Activated CD4-positive, CD25-positive, alpha-beta regulatory T cell treated with anti-CD3 and anti-CD28 coated beads, Interleukin-2, amount 50 U/mL, for 24 hours (primary cell): ENCODE results near the gene AKAP13.

Experiments
- ATAC-seq, 2 donors: fragments of 150-1000 bp; cut with Tn5 transposase; one replicate each; pipeline ENCODE4 v1.10.0; 2021; ENCODE audit warnings: mild to moderate bottlenecking in 1 of 2, moderate library complexity in 1 of 2

The AKAP13 gene

GRCh38 chr15:85604194-85604593, 223.8 kb downstream of the AKAP13 start:
- peak; percentile 53 to 61 for ATAC-seq

- ATAC-seq: no peak
These were observed 226.3 kb downstream of the AKAP13 start for GRCh38 chr15:85606738-85607137.

GRCh38 chr15:85607141-85607806, 226.9 kb downstream of the AKAP13 start:
- ATAC-seq: peak; percentile 67 to 74

GRCh38 chr15:85607842-85608241, 227.4 kb downstream of the AKAP13 start:
- no peak for ATAC-seq

GRCh38 chr15:85609492-85609891, 229.1 kb downstream of the AKAP13 start:
- no peak for ATAC-seq

- ATAC-seq: no peak
These were observed 231.0 kb downstream of the AKAP13 start for GRCh38 chr15:85611361-85611760.

- ATAC-seq: no peak
These were observed 233.7 kb downstream of the AKAP13 start for GRCh38 chr15:85614059-85614458.

GRCh38 chr15:85615930-85616329, 235.5 kb downstream of the AKAP13 start:
- ATAC-seq: peak in 1 of 2 donors; percentile 51

- ATAC-seq: no peak
These were observed 236.2 kb downstream of the AKAP13 start for GRCh38 chr15:85616549-85617110.

GRCh38 chr15:85618228-85618505, 237.8 kb downstream of the AKAP13 start:
- ATAC-seq: no peak

- ATAC-seq: peak; percentile 85 to 88
These were observed 238.6 kb downstream of the AKAP13 start for GRCh38 chr15:85618956-85619491.

GRCh38 chr15:85619992-85620689, 239.7 kb downstream of the AKAP13 start:
- no peak for ATAC-seq

GRCh38 chr15:85620690-85621049, 240.3 kb downstream of the AKAP13 start:
- no peak for ATAC-seq

- no peak for ATAC-seq
These were observed 240.7 kb downstream of the AKAP13 start for GRCh38 chr15:85621094-85621493.

GRCh38 chr15:85622221-85622831, 241.9 kb downstream of the AKAP13 start:
- ATAC-seq: no peak

GRCh38 chr15:85623315-85624049, 243.1 kb downstream of the AKAP13 start:
- ATAC-seq: no peak

- ATAC-seq: no peak
These were observed 243.9 kb downstream of the AKAP13 start for GRCh38 chr15:85624291-85624801.

- no peak for ATAC-seq
These were observed 244.9 kb downstream of the AKAP13 start for GRCh38 chr15:85625166-85625830.

- peak; percentile 95 to 96 for ATAC-seq
These were observed 245.5 kb downstream of the AKAP13 start for GRCh38 chr15:85625856-85626255.

- ATAC-seq: no peak
These were observed 247.0 kb downstream of the AKAP13 start for GRCh38 chr15:85627213-85627935.

- no peak for ATAC-seq
These were observed 249.9 kb downstream of the AKAP13 start for GRCh38 chr15:85630311-85630710.
